ENCODE measurements around the gene DCDC2C. TPM values are rescaled to one million over a fixed set of nuclear protein-coding genes. Genes with fewer than 3 reads are reported as not detected.

DCDC2C gene
- total RNA-seq, 1 donor from 2014 or later, result not detected

GRCh38 chr2:3784731-3785130 is 81.4 kb downstream of the DCDC2C start:
- H3K27me3 Mint-ChIP-seq (ENCODE audit: low read depth), result peaks cover 10% of the 10 kb centered on the region
- no peak overlapping the region for H3K4me3 Mint-ChIP-seq
- H3K4me1 Mint-ChIP-seq, result peaks cover 9% of the 10 kb centered on the region
- H3K36me3 Mint-ChIP-seq, result no peaks in the 10 kb centered on the region
- DNase-seq (ENCODE audit: low spot score in 2 of 2, unreplicated experiment in 2 of 2), result no peak
- no peak for TF ChIP-seq CTCF (IDR thresholded peaks at IDR 0.05; ENCODE audit: unreplicated experiment)
- no peak overlapping the region for H3K27ac Mint-ChIP-seq
- H3K9me3 Mint-ChIP-seq, result no peaks in the 10 kb centered on the region

GRCh38 chr2:3785220-3785889 is 82.0 kb downstream of the DCDC2C start:
- Mint-ChIP-seq H3K27ac (no peak overlapping the region), H3K4me3 (no peak overlapping the region), H3K27me3 (ENCODE audit: low read depth) (peaks cover 10% of the 10 kb centered on the region), H3K4me1 (peaks cover 3% of the 10 kb centered on the region), H3K9me3 (no peaks in the 10 kb centered on the region), H3K36me3 (no peaks in the 10 kb centered on the region)
- no peak for TF ChIP-seq CTCF (IDR thresholded peaks at IDR 0.05; ENCODE audit: unreplicated experiment)
- no peak for DNase-seq (ENCODE audit: low spot score in 2 of 2, unreplicated experiment in 2 of 2)

- Mint-ChIP-seq H3K36me3 (no peaks in the 10 kb centered on the region), H3K9me3 (no peaks in the 10 kb centered on the region), H3K27me3 (ENCODE audit: low read depth) (peaks cover 10% of the 10 kb centered on the region), H3K4me1 (no peaks in the 10 kb centered on the region), H3K27ac (no peak overlapping the region), H3K4me3 (no peak overlapping the region)
- TF ChIP-seq CTCF (IDR thresholded peaks at IDR 0.05; ENCODE audit: unreplicated experiment), result no peak
- no peak for DNase-seq (ENCODE audit: low spot score in 2 of 2, unreplicated experiment in 2 of 2)
Observed at GRCh38 chr2:3785890-3786273, 82.5 kb downstream of the DCDC2C start.

GRCh38 chr2:3787768-3788167 is 84.4 kb downstream of the DCDC2C start:
- H3K36me3 Mint-ChIP-seq, result no peaks in the 10 kb centered on the region
- no peak for DNase-seq (ENCODE audit: low spot score in 2 of 2, unreplicated experiment in 2 of 2)
- no peaks in the 10 kb centered on the region for H3K9me3 Mint-ChIP-seq
- no peak overlapping the region for H3K27ac Mint-ChIP-seq
- H3K27me3 Mint-ChIP-seq (ENCODE audit: low read depth), result peaks cover 10% of the 10 kb centered on the region
- H3K4me1 Mint-ChIP-seq, result no peaks in the 10 kb centered on the region
- no peak for TF ChIP-seq CTCF (IDR thresholded peaks at IDR 0.05; ENCODE audit: unreplicated experiment)
- no peak overlapping the region for H3K4me3 Mint-ChIP-seq

GRCh38 chr2:3789256-3789655 is 85.9 kb downstream of the DCDC2C start:
- H3K4me3 Mint-ChIP-seq, result no peak overlapping the region
- H3K27me3 Mint-ChIP-seq (ENCODE audit: low read depth), result peaks cover 5% of the 10 kb centered on the region
- no peaks in the 10 kb centered on the region for H3K4me1 Mint-ChIP-seq
- DNase-seq (ENCODE audit: low spot score in 2 of 2, unreplicated experiment in 2 of 2), result no peak
- H3K27ac Mint-ChIP-seq, result no peak overlapping the region
- H3K36me3 Mint-ChIP-seq, result no peaks in the 10 kb centered on the region
- TF ChIP-seq CTCF (IDR thresholded peaks at IDR 0.05; ENCODE audit: unreplicated experiment), result no peak
- peaks cover 3% of the 10 kb centered on the region for H3K9me3 Mint-ChIP-seq

- Mint-ChIP-seq H3K4me1 (no peaks in the 10 kb centered on the region), H3K9me3 (peaks cover 3% of the 10 kb centered on the region), H3K27me3 (ENCODE audit: low read depth) (no peaks in the 10 kb centered on the region), H3K27ac (no peak overlapping the region), H3K4me3 (no peak overlapping the region), H3K36me3 (no peaks in the 10 kb centered on the region)
- no peak for DNase-seq (ENCODE audit: low spot score in 2 of 2, unreplicated experiment in 2 of 2)
- no peak for TF ChIP-seq CTCF (IDR thresholded peaks at IDR 0.05; ENCODE audit: unreplicated experiment)
Observed at GRCh38 chr2:3793249-3793648, 89.9 kb downstream of the DCDC2C start.

Measured in mesothelial cell of epicardium (in vitro differentiated cells).